HCT116 (cell line): ENCODE data around the gene SBK2. TPM values are rescaled to one million over a fixed set of nuclear protein-coding genes. Genes with fewer than 3 reads are reported as not detected.
A peak's percentile ranks its signal among the peaks of the same experiment; 100 is the strongest.

ENCODE experiments used
- ATAC-seq: fragments of 200-7000 bp; cut with Tn5 transposase; 2 replicates; pipeline ENCODE4 v1.9.1; 2020; ENCODE audit warnings: mild to moderate bottlenecking, moderate library complexity
- BruUV-seq: library from RNA; stranded (reverse); fragments of 400-500 nt; replicated peaks from 2 replicates; lab custom pipeline; 2021; lab: Mats Ljungman, UMichigan
- CTCF ChIA-PET: fragments of 300-600 bp; sonication (Branson Sonifier 250); formaldehyde crosslinking; loops from one replicate; lab custom pipeline; 2021; ENCODE audit warnings: antibody characterized with exemption; lab: Charles Lee
- POLR2A ChIA-PET: fragments of 300-600, 350-600 bp; sonication (Branson Sonifier 250); formaldehyde crosslinking; loops from one replicate; lab custom pipeline; 2021; ENCODE audit warnings: antibody characterized with exemption; lab: Charles Lee
- RAD21 ChIA-PET, 2 experiments: fragments of 300-600 bp; sonication (Branson Sonifier 250); formaldehyde crosslinking; loops; one replicate each; lab custom pipeline; 2023; ENCODE audit warnings: low total read pairs in 2 of 2; ENCODE audit not compliant: uncharacterized antibody in 2 of 2, unreplicated experiment in 2 of 2, low non-redundant PET in 1 of 2; lab: Charles Lee
- DNase-seq: peaks from one replicate; pipeline ENCODE4 v3.0.0-alpha.2; 2010; ENCODE audit warnings: low read depth, low spot score
- H2AFZ ChIP-seq: fragments of 200-600 bp; shearing (Covaris generic), sonication (generic); 2 replicates; pipeline ENCODE4 v1.6.1; 2017; ENCODE audit warnings: low read depth, mixed run types, mixed read lengths, antibody characterized with exemption, low read length; ENCODE audit not compliant: poor library complexity, severe bottlenecking
- H3K27ac ChIP-seq: 2 replicates; pipeline ENCODE4 v1.5.1; 2012; ENCODE audit warnings: low read depth, low read length
- H3K27me3 ChIP-seq: fragments of 200-600 bp; sonication (generic); 2 replicates; pipeline ENCODE4 v1.6.1; 2016; ENCODE audit warnings: mixed run types, low read length, mixed read lengths; ENCODE audit not compliant: insufficient read depth
- H3K36me3 ChIP-seq, 2 experiments: fragments of 200-500 bp in 1 of 2; fragments of 200-600 bp in 1 of 2; sonication (Bioruptor generic) in 1 of 2; sonication (generic) in 1 of 2; 2 replicates each; pipeline versions ENCODE4 v1.5.1 to v1.6.1; 2014 to 2016; ENCODE audit warnings: low read length in 2 of 2, inconsistent platforms in 1 of 2, mixed read lengths in 1 of 2, mixed run types in 1 of 2; ENCODE audit not compliant: insufficient read depth in 2 of 2, control insufficient read depth in 1 of 2
- H3K4me1 ChIP-seq, 2 experiments: fragments of 200-600 bp in 1 of 2; sonication (generic) in 1 of 2; 2 replicates each; pipeline versions ENCODE4 v1.5.1 to v1.6.1; 2012 to 2017; ENCODE audit warnings: low read length in 2 of 2, inconsistent platforms in 1 of 2, mild to moderate bottlenecking in 1 of 2, mixed read lengths in 1 of 2, mixed run types in 1 of 2, moderate library complexity in 1 of 2; ENCODE audit not compliant: insufficient read depth in 2 of 2, control insufficient read depth in 1 of 2
- H3K4me2 ChIP-seq: fragments of 200-600 bp; sonication (generic); 2 replicates; pipeline ENCODE4 v1.6.1; 2017; ENCODE audit warnings: mixed run types, low read length, mixed read lengths
- H3K4me3 ChIP-seq, 2 experiments: fragments of 200-600 bp in 1 of 2; sonication (generic) in 1 of 2; replicated peaks in 1 of 2; 2 replicates each; pipeline ENCODE4 v1.5.1; 2011 to 2016; ENCODE audit warnings: low read length in 2 of 2, control low read depth in 1 of 2, low read depth in 1 of 2, mild to moderate bottlenecking in 1 of 2, mixed read lengths in 1 of 2, mixed run types in 1 of 2
- H3K79me2 ChIP-seq: fragments of 200-600 bp; sonication (generic); 2 replicates; pipeline ENCODE4 v1.6.1; 2017; ENCODE audit warnings: mild to moderate bottlenecking, mixed run types, low read length, moderate library complexity, mixed read lengths; ENCODE audit not compliant: insufficient read depth
- H3K9ac ChIP-seq: fragments of 200-600 bp; sonication (generic); 2 replicates; pipeline ENCODE4 v1.6.1; 2016; ENCODE audit warnings: low read length, mixed read lengths
- H3K9me2 ChIP-seq: fragments of 200-600 bp; sonication (generic), shearing (Covaris generic); 2 replicates; pipeline ENCODE4 v1.6.1; 2017; ENCODE audit warnings: mixed run types, mild to moderate bottlenecking, moderate library complexity; ENCODE audit not compliant: insufficient read depth
- H3K9me3 ChIP-seq, 2 experiments: fragments of 200-500 bp in 1 of 2; fragments of 200-600 bp in 1 of 2; sonication (Bioruptor generic) in 1 of 2; sonication (generic) in 1 of 2; 2 replicates each; pipeline ENCODE4 v1.6.1; 2014 to 2017; ENCODE audit warnings: low read length in 2 of 2, mixed read lengths in 2 of 2, inconsistent platforms in 1 of 2, low read depth in 1 of 2, mild to moderate bottlenecking in 1 of 2, mixed run types in 1 of 2, moderate library complexity in 1 of 2; ENCODE audit not compliant: control insufficient read depth in 1 of 2, insufficient read depth in 1 of 2
- H4K20me1 ChIP-seq: fragments of 200-600 bp; sonication (generic), shearing (Covaris generic); 2 replicates; pipeline ENCODE4 v1.6.1; 2017; ENCODE audit warnings: mixed run types, mild to moderate bottlenecking, moderate library complexity; ENCODE audit not compliant: insufficient read depth
- CBX3 ChIP-seq: IDR thresholded peaks from 2 replicates; pipeline ENCODE4 v1.6.1; 2012; ENCODE audit warnings: low read depth
- CTCF ChIP-seq, 3 experiments: fragments of 200-600 bp in 1 of 3; sonication (generic) in 1 of 3; IDR thresholded peaks in 2 of 3; conservative IDR thresholded peaks in 1 of 3; 2 replicates each; pipeline ENCODE4 v1.5.1; 2012 to 2017; ENCODE audit warnings: low read depth in 2 of 3, low read length in 2 of 3, antibody characterized with exemption in 1 of 3, borderline replicate concordance in 1 of 3, control low read depth in 1 of 3, mild to moderate bottlenecking in 1 of 3, mixed read lengths in 1 of 3, mixed run types in 1 of 3, moderate library complexity in 1 of 3; ENCODE audit not compliant: insufficient read depth in 1 of 3
- EGR1 ChIP-seq: IDR thresholded peaks from 2 replicates; pipeline ENCODE4 v1.6.1; 2012; ENCODE audit warnings: low read depth
- EZH2 ChIP-seq: fragments of 200-600 bp; sonication (generic); IDR thresholded peaks from 2 replicates; pipeline ENCODE4 v1.6.1; 2017; ENCODE audit warnings: antibody characterized with exemption, mixed run types
- EZH2phosphoT487 ChIP-seq: fragments of 200-600 bp; IDR thresholded peaks from 2 replicates; pipeline ENCODE4 v1.6.1; 2018; ENCODE audit warnings: antibody characterized with exemption, borderline replicate concordance
- FOSL1 ChIP-seq: IDR thresholded peaks from 2 replicates; pipeline ENCODE4 v1.6.1; 2012; ENCODE audit warnings: low read depth
- MAX ChIP-seq: IDR thresholded peaks from 2 replicates; pipeline ENCODE4 v1.6.1; 2012
- POLR2A ChIP-seq: IDR thresholded peaks from 2 replicates; pipeline ENCODE4 v1.7.0; 2011; ENCODE audit warnings: borderline replicate concordance; ENCODE audit not compliant: insufficient read depth, insufficient read length; ENCODE audit errors: extremely low read depth
- POLR2AphosphoS5 ChIP-seq: IDR thresholded peaks from 2 replicates; pipeline ENCODE4 v1.6.1; 2011; ENCODE audit warnings: mild to moderate bottlenecking, low read depth, low read length, moderate library complexity
- RAD21 ChIP-seq: IDR thresholded peaks from 2 replicates; pipeline ENCODE4 v1.6.1; 2012; ENCODE audit warnings: low read depth, mild to moderate bottlenecking
- SIN3A ChIP-seq: IDR thresholded peaks from 2 replicates; pipeline ENCODE4 v1.6.1; 2012; ENCODE audit warnings: low read depth
- SP1 ChIP-seq: IDR thresholded peaks from 2 replicates; pipeline ENCODE4 v1.6.1; 2012; ENCODE audit warnings: low read depth
- TCF7L2 ChIP-seq: IDR thresholded peaks from 2 replicates; pipeline ENCODE4 v1.7.0; 2011; ENCODE audit warnings: borderline replicate concordance, inconsistent platforms; ENCODE audit not compliant: insufficient read depth, insufficient read length; ENCODE audit errors: extremely low read depth
- ZNF274 ChIP-seq: fragments of 200-500 bp; sonication (Bioruptor generic); IDR thresholded peaks from 2 replicates; pipeline ENCODE4 v1.6.1; 2014; ENCODE audit warnings: mild to moderate bottlenecking, low read depth, low read length, inconsistent platforms
- intact Hi-C: fragments of 100-400 bp; cut with micrococcal nuclease; formaldehyde crosslinking; loops from 2 replicates; pipeline ENCODE4 v1.10.0; 2022
- total RNA-seq: library from RNA; stranded (reverse); gene quantifications from one replicate; pipeline ENCODE4 v1.2.1, GENCODE V29; 2021; ENCODE audit not compliant: unreplicated experiment

Gene SBK2
- total RNA-seq, 1 experiment from 2014 or later, result 0.30 TPM

GRCh38 chr19:55487924-55488687 lies 48.8 kb downstream of the SBK2 start, which contains the start of gene SSC5D:
SSC5D (plus strand) TSS chr19:55488436; CDS start chr19:55488590, 154 bp downstream.
- Histone ChIP-seq H3K9ac (no peak within 1 kb of the TSS; the same call in 1 of the 2 replicates), H2AFZ (no peak within 1 kb of the TSS), H4K20me1 (no peaks in the 10 kb centered on the region), H3K27me3 (no peaks in the 10 kb centered on the region), H3K4me3 (no peak within 1 kb of the TSS), H3K9me3 (no peaks in the 10 kb centered on the region), H3K9me2 (no peaks in the 10 kb centered on the region), H3K4me1 (peaks cover 10 to 34% of the 10 kb centered on the region in 2 experiments; a peak in 3 of 4 replicates), H3K79me2 (peaks cover 7% of the 10 kb centered on the region; the same call in 1 of the 2 replicates), H3K36me3 (no peaks in the 10 kb centered on the region), H3K27ac (0 out of 2 replicates have a peak within 1 kb of the TSS, but pooled peaks have one; percentile 22), H3K4me2 (no peak within 1 kb of the TSS)
- ChIA-PET CTCF (interaction anchor here (0.6 kb wide), 1 partner anchor 667 kb away, joined by 3 read pairs; no protein-coding TSS in a partner anchor), POLR2A (no interaction called here), RAD21 (no interaction called here)
- DNase-seq (no peak), ATAC-seq (no peak)
- no peak for TF ChIP-seq RAD21
- no peak for TF ChIP-seq SP1
- no peak for TF ChIP-seq SIN3A
- no peak for TF ChIP-seq CTCF (IDR thresholded peaks at IDR 0.05 in 2 of 3, conservative IDR thresholded peaks at IDR 0.05 in 1 of 3; ENCODE audit: borderline replicate concordance in 1 of 3, insufficient read depth in 1 of 3, low read depth in 2 of 3, low read length in 2 of 3)
- no peak for TF ChIP-seq POLR2A
- TF ChIP-seq EZH2, result no peak
- no peak for TF ChIP-seq EZH2phosphoT487
- TF ChIP-seq TCF7L2, result no peak
- no peak for TF ChIP-seq FOSL1
- no peak for TF ChIP-seq POLR2AphosphoS5
- no peak for TF ChIP-seq ZNF274
- TF ChIP-seq MAX, result no peak
- TF ChIP-seq EGR1, result no peak
- no peak for TF ChIP-seq CBX3
- intact Hi-C loops, result no loop called here
- no TSS peak for BruUV-seq
